HepG2 (cell line): ENCODE results near the gene DNM3. TPM values are rescaled to one million over a fixed set of nuclear protein-coding genes. Genes with fewer than 3 reads are reported as not detected.

Experiments
- ATAC-seq: fragments of 200-7000 bp; cut with Tn5 transposase; 3 replicates; pipeline ENCODE4 v1.9.1; 2020; ENCODE audit warnings: mild to moderate bottlenecking, moderate library complexity
- BruUV-seq: library from RNA; stranded (reverse); fragments of 400-500 nt; replicated peaks from 2 replicates; lab custom pipeline; 2021; lab: Mats Ljungman, UMichigan
- CTCF ChIA-PET: fragments of 300-600 bp; formaldehyde crosslinking; extraction: SDS; loops from one replicate; lab custom pipeline; 2021; ENCODE audit warnings: low total read pairs, inconsistent platforms, low intra/inter-chr PET ratio; lab: Yijun Ruan, JAX
- POLR2A ChIA-PET: fragments of 350-600 bp; sonication (Branson Sonifier 250); formaldehyde crosslinking; loops from one replicate; lab custom pipeline; 2020; ENCODE audit warnings: antibody characterized with exemption, inconsistent platforms; lab: Yijun Ruan, JAX
- DNase-seq: peaks from one replicate; pipeline ENCODE4 v3.0.0-alpha.2; 2015; ENCODE audit warnings: low spot score
- FAIRE-seq: peaks from 3 replicates; lab custom pipeline; 2011; peaks lifted over from hg19 to GRCh38; lab: Jason Lieb, UNC
- H2AFZ ChIP-seq: one replicate; pipeline ENCODE4 v1.6.1; 2011; ENCODE audit warnings: low read length, inconsistent platforms
- H3K27ac ChIP-seq: fragments of 300-600 bp; 3 replicates; pipeline ENCODE4 v1.8.0; 2011; ENCODE audit warnings: mixed run types, mild to moderate bottlenecking, mixed read lengths, low read length, inconsistent platforms; ENCODE audit not compliant: insufficient read depth; ENCODE audit errors: extremely low read length
- H3K27me3 ChIP-seq, 2 experiments: fragments of 200-600 bp in 1 of 2; 2 replicates in 1 of 2; 3 replicates in 1 of 2; pipeline versions ENCODE4 v1.6.0 to v1.8.0; 2011; ENCODE audit warnings: low read length in 2 of 2, mild to moderate bottlenecking in 2 of 2, moderate library complexity in 2 of 2, inconsistent platforms in 1 of 2; ENCODE audit not compliant: insufficient read depth in 2 of 2, control insufficient read depth in 1 of 2
- H3K36me3 ChIP-seq, 2 experiments: fragments of 200-600 bp in 1 of 2; replicated peaks in 1 of 2; 2 replicates in 1 of 2; 3 replicates in 1 of 2; pipeline versions ENCODE4 v1.5.1 to v1.8.0; 2011; ENCODE audit warnings: low read length in 2 of 2, inconsistent platforms in 1 of 2; ENCODE audit not compliant: insufficient read depth in 2 of 2, control insufficient read depth in 1 of 2
- H3K4me1 ChIP-seq: 2 replicates; pipeline ENCODE4 v1.5.1; 2012; ENCODE audit warnings: low read length, inconsistent platforms; ENCODE audit not compliant: insufficient read depth
- H3K4me2 ChIP-seq: 2 replicates; pipeline ENCODE4 v1.6.0; 2011; ENCODE audit warnings: low read depth, low read length, inconsistent platforms
- H3K4me3 ChIP-seq, 3 experiments: fragments of 200-600 bp in 1 of 3; sonication (generic), shearing (Covaris generic) in 1 of 3; replicated peaks in 1 of 3; 2 replicates each; pipeline ENCODE4 v1.5.1; 2011 to 2016; ENCODE audit warnings: low read length in 3 of 3, inconsistent platforms in 2 of 3, low read depth in 2 of 3, mild to moderate bottlenecking in 2 of 3, control low read depth in 1 of 3, mixed read lengths in 1 of 3; ENCODE audit not compliant: insufficient read depth in 1 of 3
- H3K79me2 ChIP-seq: one replicate; pipeline ENCODE4 v1.6.1; 2011; ENCODE audit warnings: low read length, inconsistent platforms; ENCODE audit not compliant: insufficient read depth
- H3K9ac ChIP-seq: 2 replicates; pipeline ENCODE4 v1.6.0; 2011; ENCODE audit warnings: mild to moderate bottlenecking, low read depth, low read length, inconsistent platforms; ENCODE audit not compliant: insufficient read depth
- H3K9me3 ChIP-seq: 2 replicates; pipeline ENCODE4 v1.5.1; 2012; ENCODE audit warnings: mild to moderate bottlenecking, low read length
- H4K20me1 ChIP-seq: 2 replicates; pipeline ENCODE4 v1.6.0; 2011; ENCODE audit warnings: inconsistent platforms, mild to moderate bottlenecking, low read length, moderate library complexity; ENCODE audit not compliant: insufficient read depth
- FOXA3 ChIP-seq: IDR thresholded peaks from 2 replicates; pipeline ENCODE4 v1.6.1; 2016; ENCODE audit warnings: missing genetic modification reagents, missing compliant biosample characterization
- FOXO4 ChIP-seq: sonication (generic); formaldehyde crosslinking; conservative IDR thresholded peaks from 2 replicates; pipeline ENCODE4 v1.8.1; 2023; ENCODE audit warnings: missing genetic modification reagents
- GZF1 ChIP-seq: sonication (generic); formaldehyde crosslinking; IDR thresholded peaks from 2 replicates; pipeline ENCODE4 v1.5.1; 2020; ENCODE audit warnings: mild to moderate bottlenecking, missing genetic modification reagents
- JUND ChIP-seq: sonication (generic); formaldehyde crosslinking; IDR thresholded peaks from 2 replicates; pipeline ENCODE4 v1.8.0; 2022; ENCODE audit warnings: mild to moderate bottlenecking, missing genetic modification reagents
- MATR3 ChIP-seq: sonication (generic); formaldehyde crosslinking; IDR thresholded peaks from 2 replicates; pipeline ENCODE4 v1.4.0; 2020; ENCODE audit warnings: missing genetic modification reagents
- NFIC ChIP-seq: IDR thresholded peaks from 2 replicates; pipeline ENCODE4 v1.6.1; 2012; ENCODE audit warnings: mild to moderate bottlenecking, low read length, inconsistent platforms
- POGZ ChIP-seq: sonication (generic); formaldehyde crosslinking; IDR thresholded peaks from 2 replicates; pipeline ENCODE4 v1.4.0; 2020; ENCODE audit warnings: mild to moderate bottlenecking, missing genetic modification reagents
- PTBP1 ChIP-seq: fragments of 200-400 bp; formaldehyde crosslinking; IDR thresholded peaks from 2 replicates; pipeline ENCODE4 v1.6.1; 2018; ENCODE audit warnings: low read length, low read depth; ENCODE audit not compliant: poor library complexity, severe bottlenecking
- RAD51 ChIP-seq: fragments of 450-650 bp; IDR thresholded peaks from 2 replicates; pipeline ENCODE4 v1.6.1; 2016; ENCODE audit warnings: borderline replicate concordance
- SCMH1 ChIP-seq: sonication (generic); formaldehyde crosslinking; IDR thresholded peaks from 2 replicates; pipeline ENCODE4 v1.9.0; 2021; ENCODE audit warnings: missing genetic modification reagents, mild to moderate bottlenecking, borderline replicate concordance
- ZBTB38 ChIP-seq: sonication (generic); formaldehyde crosslinking; IDR thresholded peaks from 2 replicates; pipeline ENCODE4 v1.5.1; 2020; ENCODE audit warnings: mild to moderate bottlenecking, missing genetic modification reagents
- ZNF274 ChIP-seq: sonication (generic); formaldehyde crosslinking; IDR thresholded peaks from 2 replicates; pipeline ENCODE4 v1.5.1; 2020; ENCODE audit warnings: mild to moderate bottlenecking, missing genetic modification reagents
- ZNF816 ChIP-seq: sonication (generic); formaldehyde crosslinking; IDR thresholded peaks from 2 replicates; pipeline ENCODE4 v1.8.0; 2022; ENCODE audit warnings: missing genetic modification reagents, mild to moderate bottlenecking, borderline replicate concordance
- WGBS: methylation state at CpG from one replicate; pipeline ENCODE4 v1.1.6; 2017; ENCODE audit warnings: low lambda C conversion rate; 5-methylcytosine and 5-hydroxymethylcytosine counted together
- in situ Hi-C: cut with HindIII; loops from 2 replicates; pipeline ENCODE4 v1.10.0; 2017; ENCODE audit warnings: low pct_unique_long_range_greater_than_20kb; ENCODE audit not compliant: extremely low pct_ligation_motif_present
- intact Hi-C: fragments of 100-400 bp; cut with micrococcal nuclease; formaldehyde crosslinking; loops from one replicate; pipeline ENCODE4 v1.10.0; 2022; ENCODE audit not compliant: unreplicated experiment
- polyA plus RNA-seq, 8 experiments: library from polyadenylated mRNA; depleted of rRNA in 3 of 8; stranded (reverse) in 7 of 8; unstranded in 1 of 8; fragments of >200 nt; fragmentation: Illumina TruSeq in 4 of 8; extraction: Trizol in 4 of 8; gene quantifications; 2 replicates each; pipeline versions ENCODE4 v1.2.1 to v1.2.3, GENCODE V29; 2011 to 2016; ENCODE audit warnings: low read depth in 4 of 8, missing spikeins in 1 of 8, mixed read lengths in 1 of 8; ENCODE audit not compliant: insufficient read depth in 1 of 8
- total RNA-seq, 5 experiments: library from RNA; depleted of rRNA; stranded (reverse); fragments of >200 nt; fragmentation: Illumina TruSeq; extraction: Trizol; gene quantifications; 2 replicates each; pipeline ENCODE4 v1.2.3, GENCODE V29; 2016; ENCODE audit warnings: low read depth in 1 of 5

DNM3 gene
- total and polyA plus RNA-seq, 2 of the 13 experiments (the other 11 are each of a cell fraction or from before 2014, with no cell fraction given), result 0.05 TPM; not detected in 1

- no peak for TF ChIP-seq FOXO4 (CRISPR knock-in tag)
- TF ChIP-seq MATR3 (CRISPR knock-in tag), result no peak
- no peak for TF ChIP-seq NFIC
- no peak for TF ChIP-seq SCMH1 (CRISPR knock-in tag)
- no peak for TF ChIP-seq GZF1
- no peak for TF ChIP-seq JUND
These were observed 338.6 kb downstream of the DNM3 start (continued) for GRCh38 chr1:172179918-172180317.

GRCh38 chr1:172180501-172181285 is 339.4 kb downstream of the DNM3 start:
- H3K36me3 ChIP-seq, result no peaks in the 10 kb centered on the region
- H3K9ac ChIP-seq, result no peak overlapping the region
- H3K4me1 ChIP-seq, result no peaks in the 10 kb centered on the region
- POLR2A ChIA-PET, result no interaction called here
- FAIRE-seq, result no peak
- no peak for ATAC-seq
- in situ Hi-C loops, result no loop called here
- no peaks in the 10 kb centered on the region for H4K20me1 ChIP-seq
- no peak for DNase-seq
- BruUV-seq, result no TSS peak
- TF ChIP-seq FOXA3 (CRISPR knock-in tag) (no peak), POGZ (CRISPR knock-in tag) (no peak), ZNF274 (CRISPR knock-in tag) (no peak), ZBTB38 (CRISPR knock-in tag) (no peak), RAD51 (no peak), ZNF816 (CRISPR knock-in tag) (no peak), PTBP1 (no peak)
- H3K4me2 ChIP-seq, result no peak overlapping the region
- H3K27ac ChIP-seq, result no peak overlapping the region
- H2AFZ ChIP-seq, result no peak overlapping the region
- CTCF ChIA-PET, result no interaction called here
- intact Hi-C loops, result no loop called here
- H3K27me3 ChIP-seq, result no peaks in the 10 kb centered on the region
- no peak overlapping the region for H3K4me3 ChIP-seq
- 66% methylated on average over 4 of the region's 4 CpGs for WGBS
- no peaks in the 10 kb centered on the region for H3K79me2 ChIP-seq
- H3K9me3 ChIP-seq, result no peaks in the 10 kb centered on the region
